MV-4-11 (cell line): ENCODE results near the gene EDN1.
A peak's percentile ranks its signal among the peaks of the same experiment; 100 is the strongest.
"Not testable (repeated sequence)": the region's sequence is repeated elsewhere in the genome, so short reads cannot be mapped to it uniquely, and the experiment has no call there.

Source experiments
- DNase-seq: peaks from one replicate; lab custom pipeline; 2025; lab: John Stamatoyannopoulos, UW

The EDN1 gene

DNA sequence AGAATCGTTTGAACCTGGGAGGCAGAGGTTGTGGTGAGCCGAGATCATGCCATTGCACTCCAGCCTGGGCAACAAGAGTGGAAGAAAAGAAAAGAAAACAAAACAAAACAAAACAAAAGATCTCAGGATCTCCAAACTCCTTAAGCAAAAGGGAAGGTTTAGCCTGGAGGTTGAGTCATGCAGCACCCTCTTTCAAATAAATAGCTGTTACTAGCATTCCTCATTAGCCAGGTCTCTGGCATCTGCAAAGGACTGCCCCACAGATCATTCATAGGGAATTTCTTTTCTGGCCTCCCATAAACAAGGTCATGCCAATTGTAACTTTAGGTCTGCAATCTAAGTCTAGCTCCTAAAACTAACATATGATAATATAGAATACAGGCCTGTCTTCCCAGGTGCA is 37.2 kb downstream of the EDN1 start:
- DNase-seq = no peak

DNA sequence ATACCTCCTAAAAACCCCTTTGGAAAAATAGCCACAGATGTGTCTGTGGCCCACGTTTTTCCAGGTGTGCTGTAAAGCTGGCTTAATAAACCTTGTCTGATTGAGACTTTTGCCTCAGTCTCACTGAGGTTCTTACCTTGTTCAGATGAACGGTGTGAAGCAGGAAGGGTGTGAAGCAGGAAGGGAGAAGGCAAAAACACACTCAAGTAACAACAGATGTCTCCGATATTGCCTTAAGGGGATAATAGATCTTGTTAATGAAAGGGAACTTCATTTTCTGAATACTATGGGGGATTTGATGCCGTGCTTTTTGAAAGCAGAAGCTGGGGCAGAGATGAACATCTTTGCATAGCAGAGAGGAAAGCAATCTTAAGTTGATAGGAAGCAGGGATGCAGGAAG is 37.8 kb downstream of the EDN1 start:
- DNase-seq = no peak

DNA sequence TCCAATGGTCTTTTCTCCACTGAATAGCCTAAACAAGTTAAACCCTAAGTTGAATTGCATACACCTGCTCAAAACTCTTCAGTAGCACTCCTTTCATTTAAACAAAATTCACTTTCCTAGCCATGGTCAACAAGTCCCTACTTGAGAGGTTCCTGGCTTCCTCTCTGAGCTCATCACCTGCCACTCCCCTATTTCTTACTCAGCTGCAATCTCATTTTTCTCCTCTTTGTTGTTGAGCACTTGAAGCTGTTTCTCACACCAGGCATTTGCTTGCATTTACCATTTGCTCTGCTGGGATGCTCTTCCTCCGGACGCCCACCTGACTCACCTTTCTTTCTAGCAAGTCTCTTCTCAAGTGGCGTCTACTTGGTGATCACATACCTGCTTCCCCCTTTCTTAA is 38.5 kb downstream of the EDN1 start:
- DNase-seq = no peak

DNA sequence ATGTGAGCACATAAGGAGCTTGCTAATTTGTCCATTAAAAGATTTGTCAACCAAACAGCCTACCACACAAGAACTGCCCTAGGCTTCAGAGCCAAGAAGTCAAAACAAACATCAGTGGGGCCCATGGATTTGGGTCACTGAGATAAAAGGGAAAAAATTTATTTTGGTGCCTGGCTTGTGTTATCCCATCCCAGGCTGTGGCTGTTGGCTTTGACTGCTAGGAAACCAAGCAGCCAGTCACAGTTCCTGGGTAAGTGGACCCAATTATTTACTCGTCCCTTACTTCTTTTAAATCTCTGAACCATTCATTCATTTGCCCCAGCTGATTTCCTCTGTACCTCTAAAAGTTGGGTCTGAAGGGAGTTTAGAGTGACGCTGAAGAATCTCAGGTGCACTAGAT is 41.3 kb downstream of the EDN1 start:
- DNase-seq = no peak

DNA sequence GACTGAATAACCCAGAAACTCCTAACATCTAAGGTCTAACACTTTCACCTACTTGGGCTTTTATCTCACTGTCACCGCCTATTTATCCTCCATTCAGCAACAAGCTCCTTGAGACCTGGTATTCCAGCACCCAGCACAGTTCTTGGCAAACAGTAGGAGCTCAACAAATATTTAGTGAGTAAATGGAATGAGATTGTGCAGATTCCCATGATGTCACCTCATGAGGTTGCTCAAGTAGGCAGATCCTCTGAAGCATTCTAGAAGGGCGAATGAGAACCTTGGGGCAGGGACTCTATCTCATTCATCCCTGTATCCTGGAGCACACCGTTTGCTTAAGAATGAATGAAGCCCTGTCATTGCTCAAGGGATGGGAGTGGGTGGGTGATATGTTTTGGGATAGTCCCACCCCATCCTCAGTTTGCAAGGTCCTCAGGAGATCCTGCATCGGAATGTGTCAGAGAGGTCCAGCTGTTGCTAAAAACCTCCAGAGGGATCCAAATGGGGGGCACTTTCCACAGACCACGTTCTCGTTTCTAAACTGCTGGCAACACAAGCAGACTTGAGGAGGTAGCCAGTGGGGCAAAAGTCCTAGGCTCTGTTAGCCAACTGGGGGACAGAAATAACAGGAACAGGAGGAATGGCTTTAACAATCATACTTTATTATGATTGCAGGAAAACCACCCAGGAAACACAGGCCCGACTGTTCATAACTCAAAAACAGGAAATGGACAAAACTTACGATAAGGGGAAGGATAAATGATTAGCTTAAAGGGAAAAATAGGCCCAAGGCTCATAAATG is 42.0 kb downstream of the EDN1 start:
- peak; percentile 68 for DNase-seq

DNA sequence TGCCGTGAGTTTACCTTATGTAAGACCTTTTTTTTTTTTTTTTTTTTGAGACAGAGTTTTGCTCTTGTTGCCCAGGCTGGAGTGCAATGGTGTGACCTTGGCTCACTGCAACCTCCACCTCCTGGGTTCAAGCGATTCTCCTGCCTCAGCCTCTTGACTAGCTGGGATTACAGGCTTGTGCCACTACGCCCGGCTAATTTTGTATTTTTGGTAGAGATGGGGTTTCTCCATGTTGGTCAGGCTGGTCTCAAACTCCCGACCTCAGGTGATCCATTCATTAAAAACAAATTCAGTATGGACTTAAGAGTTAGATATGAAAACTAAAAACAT is 42.6 kb downstream of the EDN1 start:
- not testable (repeated sequence) for DNase-seq

DNA sequence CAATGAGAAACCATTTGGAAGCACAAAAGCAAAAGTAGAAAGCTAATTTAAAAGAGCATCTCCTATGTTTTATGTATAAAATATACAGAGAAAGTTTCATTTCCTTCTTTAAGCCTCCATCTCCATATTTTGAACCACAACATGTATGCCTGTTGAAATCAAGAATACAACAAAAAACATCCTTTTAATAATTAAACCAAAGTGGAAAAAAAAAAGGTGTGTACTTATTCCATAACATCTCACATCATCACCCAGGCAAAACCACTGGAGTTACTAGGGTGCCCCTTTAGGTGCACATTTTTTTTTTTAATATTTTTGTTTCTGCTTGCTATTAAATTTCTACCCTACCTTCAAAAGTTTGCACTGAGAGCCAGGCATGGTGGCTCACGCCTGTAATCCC is 43.0 kb downstream of the EDN1 start:
- DNase-seq = peak; percentile 45

DNA sequence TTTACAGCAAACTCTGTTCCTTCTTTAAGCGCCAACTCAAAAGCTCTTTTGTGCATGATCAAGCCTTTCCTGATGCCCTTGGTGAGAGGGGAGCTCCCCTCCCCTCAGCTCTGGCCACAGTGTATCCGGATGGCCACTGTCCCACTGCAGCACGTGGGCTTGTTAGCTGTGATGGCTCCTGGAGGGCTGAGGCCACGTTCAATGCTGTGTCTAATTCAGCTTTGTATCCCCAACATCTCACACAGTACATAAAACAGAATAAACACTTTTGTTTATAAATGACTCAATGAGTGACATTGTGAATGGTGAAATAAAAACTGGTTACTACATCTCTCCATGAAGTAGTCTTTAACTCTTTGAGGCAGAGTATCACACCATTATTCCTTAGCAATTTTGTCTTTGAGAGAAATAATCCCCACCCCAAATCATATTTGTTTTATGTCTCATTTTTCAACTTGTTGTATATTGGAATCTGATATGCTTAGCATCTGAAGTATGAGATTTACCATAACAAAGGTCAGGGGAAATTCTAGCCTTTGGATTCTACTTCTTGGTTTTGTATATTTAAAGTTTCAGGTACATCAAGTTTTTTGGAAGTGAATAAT is 44.5 kb downstream of the EDN1 start:
- no peak for DNase-seq

DNA sequence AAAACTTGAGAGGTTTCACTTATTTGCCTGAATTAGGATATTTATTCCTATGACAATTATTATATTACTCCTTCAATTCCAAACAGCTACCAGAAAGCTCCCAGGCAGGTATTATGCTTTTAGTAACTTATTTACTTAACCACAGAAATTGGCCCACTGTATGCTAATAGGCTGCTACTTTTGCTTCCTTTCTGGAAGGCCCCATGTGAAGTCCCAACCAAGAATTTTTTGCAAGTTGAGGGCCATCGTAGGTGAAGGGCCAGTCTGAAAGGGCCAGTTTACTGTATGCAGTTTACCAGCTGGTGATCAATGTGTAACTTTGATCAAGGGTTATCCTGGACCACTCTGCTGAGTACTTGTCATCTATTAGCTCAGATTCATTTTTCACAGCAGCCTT is 45.0 kb downstream of the EDN1 start:
- DNase-seq = no peak

DNA sequence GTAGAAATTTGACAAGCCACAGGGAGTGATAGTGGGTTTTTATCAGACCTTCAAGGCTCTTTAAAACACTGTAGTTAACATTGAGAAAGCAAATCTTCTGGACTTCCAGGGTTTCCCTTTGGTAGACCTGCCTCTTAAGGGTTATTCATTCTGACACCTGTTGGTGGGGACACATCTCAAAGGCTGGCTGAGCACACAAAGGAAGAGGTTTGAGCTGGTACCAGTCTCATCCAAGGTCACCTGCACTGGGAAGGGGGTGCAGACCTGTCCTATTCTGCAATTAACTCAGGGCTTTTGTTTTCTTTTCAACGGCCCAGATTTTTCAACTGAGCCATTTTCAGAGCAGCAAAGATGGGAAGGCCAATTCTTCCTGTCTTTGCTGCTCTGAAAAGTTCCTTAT is 45.6 kb downstream of the EDN1 start:
- DNase-seq = no peak

DNA sequence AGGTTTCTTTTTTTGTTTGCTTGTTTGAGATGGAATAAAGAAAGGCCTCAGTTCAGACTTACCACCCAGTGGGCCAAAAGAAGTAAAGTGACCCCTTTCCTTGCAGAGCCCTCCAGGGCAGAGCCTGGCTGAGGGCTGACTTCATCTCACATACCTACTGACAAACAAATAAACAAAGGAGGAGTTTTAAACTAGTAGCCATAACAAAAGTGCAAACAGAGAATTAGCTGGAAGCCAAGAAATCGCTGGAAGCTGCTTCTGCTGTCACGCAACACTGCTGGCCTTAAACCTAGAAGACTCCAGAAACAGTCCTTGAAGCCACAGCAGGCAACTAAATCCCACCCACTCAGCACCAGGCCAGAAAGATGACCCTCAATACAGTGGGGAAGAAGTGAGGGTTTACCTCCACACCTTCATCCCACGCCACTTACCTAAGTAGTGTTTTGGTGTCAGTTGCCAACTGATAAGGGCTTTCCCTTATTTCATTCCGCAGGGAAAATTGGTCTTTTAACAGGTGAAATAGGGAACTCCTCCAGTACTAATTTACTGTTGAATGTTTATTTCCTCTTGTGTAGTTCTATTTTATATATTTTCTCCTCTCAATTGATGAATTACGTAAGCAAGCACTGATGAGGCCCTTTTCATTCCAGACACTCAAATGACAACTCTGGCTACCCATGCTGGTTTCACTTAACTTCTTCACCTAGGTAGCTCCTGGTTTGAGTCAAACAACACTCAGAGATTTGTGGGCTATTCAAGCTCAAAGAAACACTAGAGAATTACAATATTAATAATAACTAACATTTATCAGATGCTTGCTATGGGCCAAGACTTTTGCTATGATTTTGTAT is 46.2 kb downstream of the EDN1 start:
- DNase-seq = no peak

DNA sequence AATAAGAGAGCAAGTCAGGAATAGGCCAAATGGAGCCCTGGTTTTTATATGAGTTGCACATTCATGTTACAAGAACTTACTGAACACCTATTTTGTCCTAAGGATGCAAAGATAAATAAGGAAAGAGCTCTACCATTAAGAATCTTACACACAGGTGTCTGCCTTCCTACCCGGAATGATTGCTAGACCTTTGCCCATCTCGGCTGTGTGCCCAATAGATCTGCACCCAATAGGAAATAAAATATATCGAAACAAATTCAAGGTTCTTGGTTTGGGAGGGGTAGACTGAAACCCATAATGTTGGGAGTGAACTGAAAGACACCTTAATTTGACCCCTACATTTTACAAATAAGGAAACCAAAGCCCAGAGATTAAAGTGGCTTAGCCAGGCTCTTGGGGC is 48.9 kb downstream of the EDN1 start:
- DNase-seq = no peak

DNA sequence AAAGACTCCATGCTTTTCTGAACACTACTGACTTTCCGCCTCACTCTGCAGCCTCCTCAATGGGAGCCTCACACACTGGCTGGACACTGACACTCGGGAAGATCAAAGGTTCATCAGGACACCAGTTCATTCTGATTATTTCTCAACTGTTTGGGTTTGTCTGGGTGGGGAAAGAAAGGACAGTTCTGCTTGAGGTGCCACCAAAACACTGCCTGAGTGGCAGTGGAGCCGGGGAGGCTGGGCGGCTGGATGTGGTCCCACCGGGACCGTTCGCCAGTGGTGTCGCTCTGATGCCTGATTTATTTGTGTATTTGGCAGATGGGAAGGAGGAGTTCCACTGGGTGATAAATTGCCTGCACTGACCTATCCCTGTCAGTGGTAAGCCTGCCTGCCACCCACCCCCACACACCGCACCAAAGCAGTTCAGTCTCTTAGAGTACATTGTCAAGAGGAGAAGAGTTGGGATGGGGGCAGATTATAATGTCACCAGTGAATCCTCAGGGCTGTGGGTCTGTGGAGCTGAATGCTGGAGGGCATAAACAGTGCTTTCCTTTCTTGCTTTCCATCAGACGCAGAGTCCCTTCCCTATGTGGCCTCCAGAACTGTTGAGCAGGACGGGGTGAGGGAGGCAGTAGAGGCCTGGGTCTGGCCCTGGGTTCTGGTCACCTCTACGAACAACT is 49.8 kb downstream of the EDN1 start:
- DNase-seq = no peak

DNA sequence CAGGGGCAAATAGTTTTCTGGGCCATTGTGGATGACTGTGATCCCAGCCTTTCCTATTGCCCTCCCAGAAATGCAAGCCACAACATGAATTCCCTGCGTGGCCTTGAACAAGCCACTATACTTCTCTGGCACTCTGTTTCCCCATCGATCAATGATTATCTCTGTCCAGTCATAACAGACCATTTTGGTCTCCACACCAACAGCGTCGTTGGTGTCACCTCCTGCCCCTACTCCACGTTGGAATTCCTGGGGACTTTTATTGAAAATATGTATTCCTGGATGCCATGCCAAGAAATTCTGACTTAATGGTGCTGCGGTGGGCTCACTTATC is 50.3 kb downstream of the EDN1 start:
- no peak for DNase-seq

DNA sequence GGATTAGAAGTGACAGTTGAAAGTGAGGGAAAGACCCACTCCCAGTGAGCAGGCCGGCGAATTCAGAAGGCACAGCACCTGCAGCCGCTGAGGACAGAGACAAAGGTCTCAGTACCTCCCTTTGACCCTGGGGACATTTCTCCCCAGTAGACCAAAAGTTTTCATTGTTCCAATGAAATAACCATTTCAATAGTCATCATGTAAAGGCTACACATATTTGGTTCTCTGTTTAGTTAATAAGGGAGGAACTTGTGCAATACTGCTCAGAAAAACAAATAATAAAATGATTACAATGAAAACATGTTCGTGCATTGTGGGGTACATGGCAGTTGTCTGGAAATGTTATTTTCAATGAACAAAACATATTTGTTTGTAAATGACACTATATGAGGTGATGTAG is 52.5 kb downstream of the EDN1 start:
- no peak for DNase-seq

DNA sequence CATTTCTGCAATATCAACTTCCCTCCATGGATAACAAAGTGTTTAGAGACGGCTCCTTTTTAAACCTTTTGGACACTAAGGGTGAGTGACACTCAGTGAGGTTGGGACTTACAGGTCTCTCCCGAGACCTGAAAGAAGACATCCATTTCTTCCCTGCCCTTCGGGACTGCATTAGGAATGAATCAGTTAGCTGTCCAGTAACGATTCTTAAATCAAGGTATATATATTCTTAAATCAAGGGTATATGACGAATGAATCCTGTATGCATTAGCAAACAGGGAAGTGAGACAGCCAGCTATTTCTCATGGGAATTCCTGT is 52.9 kb downstream of the EDN1 start:
- DNase-seq = peak; percentile 43

DNA sequence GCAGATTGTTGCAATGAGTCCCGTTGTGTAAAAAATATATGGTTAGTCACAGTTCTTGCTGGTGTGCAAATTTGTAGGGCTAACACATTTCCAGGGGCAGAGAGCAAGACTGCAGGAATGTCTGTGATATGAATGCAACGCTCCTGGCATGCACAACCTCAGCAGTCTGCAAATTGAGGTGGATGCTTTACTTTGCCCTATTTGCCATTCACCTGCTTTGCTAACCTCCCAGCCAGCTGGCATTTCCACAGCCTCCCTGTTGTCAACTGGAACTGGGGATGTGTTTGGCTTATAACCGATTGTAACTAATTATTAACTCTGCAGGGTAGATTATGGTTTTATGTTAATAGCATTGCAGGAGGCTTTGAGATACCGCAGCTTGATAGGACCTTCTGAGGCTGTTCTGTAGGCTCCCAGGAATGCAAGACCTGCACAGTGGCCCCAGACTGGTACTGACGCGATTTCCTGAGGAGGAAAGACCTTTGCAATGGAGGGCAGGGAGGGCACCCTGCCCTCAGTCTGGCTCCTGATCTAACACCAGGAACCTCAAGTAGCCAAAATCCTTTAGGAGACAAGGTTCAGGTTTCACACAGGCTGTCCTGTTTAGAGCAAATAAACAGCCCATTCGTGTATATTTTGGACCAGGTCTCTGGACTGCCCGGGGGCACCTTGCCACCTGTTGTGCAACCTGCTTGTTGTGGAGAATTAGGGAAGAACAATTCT is 53.4 kb downstream of the EDN1 start:
- no peak for DNase-seq

DNA sequence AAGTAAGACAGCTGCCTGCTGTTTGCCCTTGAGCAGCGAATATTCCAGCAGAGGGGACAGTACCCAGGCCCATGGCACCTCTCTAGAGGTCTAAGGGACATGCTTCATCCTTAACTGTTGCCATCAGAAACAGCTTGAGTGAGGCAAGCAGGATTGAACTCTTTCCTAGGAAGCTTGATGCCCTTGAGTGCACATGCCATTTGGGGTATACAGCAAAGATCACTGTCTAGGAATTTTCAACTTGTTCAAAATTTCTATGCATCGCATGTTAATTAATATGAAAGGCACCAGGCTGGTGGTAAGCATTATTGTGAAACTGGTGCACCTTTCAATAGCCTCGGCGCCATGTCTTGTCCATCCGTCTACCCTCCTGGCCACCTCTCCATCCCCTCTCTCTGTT is 54.1 kb downstream of the EDN1 start:
- no peak for DNase-seq

DNA sequence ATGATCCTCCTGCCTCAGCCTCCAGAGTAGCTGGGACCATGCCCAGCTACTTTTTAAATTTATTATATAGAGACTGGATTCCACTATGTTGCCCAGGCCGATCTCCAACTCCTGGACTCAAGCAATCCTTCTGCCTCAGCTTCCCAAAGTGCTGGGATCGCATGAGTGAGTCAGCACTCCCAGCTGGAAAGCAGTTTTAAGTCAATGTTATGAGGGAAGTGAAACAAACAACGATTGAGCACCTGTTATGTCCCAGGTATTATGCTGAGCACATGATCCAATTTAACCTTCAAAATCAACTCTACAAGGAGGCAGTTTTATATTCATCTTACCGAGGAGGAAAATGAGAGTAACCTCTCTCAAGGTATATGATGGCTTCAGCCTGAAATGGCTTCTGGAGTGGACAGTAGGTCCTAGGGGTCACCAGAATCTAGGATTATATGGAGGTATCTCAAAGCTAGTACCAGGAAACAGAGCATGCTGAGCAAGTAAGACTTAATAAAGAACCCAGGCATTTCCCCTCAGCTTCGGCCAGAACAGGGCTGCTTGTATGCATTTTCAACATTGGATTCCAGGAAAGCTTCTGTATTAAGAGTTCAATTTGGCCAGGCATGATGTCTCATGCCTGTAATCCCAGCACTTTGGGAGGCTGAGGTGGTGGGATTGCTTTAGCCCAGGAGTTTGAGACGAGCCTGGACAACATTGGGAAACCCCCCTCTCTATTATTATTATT is 55.0 kb downstream of the EDN1 start:
- no peak for DNase-seq

DNA sequence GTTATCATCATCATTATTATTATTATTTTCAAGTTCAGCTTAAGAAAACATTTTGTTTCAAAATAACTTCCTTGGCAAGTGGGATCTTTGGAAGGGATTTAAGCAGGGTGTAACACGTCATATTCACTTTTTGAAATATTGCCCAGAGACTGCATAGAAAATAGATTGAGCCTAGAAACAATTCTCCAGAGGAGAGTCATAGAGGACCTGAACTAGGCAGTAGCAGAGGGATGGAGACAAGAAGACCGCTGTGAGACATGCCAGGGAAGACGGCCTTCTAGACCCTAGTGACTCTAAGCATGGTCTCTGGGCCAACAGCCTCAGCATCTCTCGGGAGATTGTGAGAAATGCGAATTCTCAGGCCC is 55.5 kb downstream of the EDN1 start:
- DNase-seq = no peak
